Liver (tissue), 9 donors: ENCODE results near the gene SPEG. TPM values are rescaled to one million over a fixed set of nuclear protein-coding genes. Genes with fewer than 3 reads are reported as not detected.
A peak's percentile ranks its signal among the peaks of the same experiment; 100 is the strongest.

Source experiments
- DNase-seq: peaks from one replicate; pipeline ENCODE4 v3.0.0-alpha.2; 2017; ENCODE audit warnings: low spot score
- H3K27ac ChIP-seq, 2 donors: one replicate each; pipeline ENCODE4 v1.7.0; 2013; ENCODE audit warnings: inconsistent platforms in 2 of 2, low read length in 2 of 2, control low read depth in 1 of 2, low read depth in 1 of 2, mild to moderate bottlenecking in 1 of 2
- H3K27me3 ChIP-seq, 4 donors: one replicate each; pipeline versions ENCODE4 v1.6.1 to v1.7.0; 2013; ENCODE audit warnings: low read length in 3 of 4, inconsistent platforms in 1 of 4, mild to moderate bottlenecking in 1 of 4, moderate library complexity in 1 of 4; ENCODE audit not compliant: control insufficient read depth in 4 of 4, insufficient read depth in 4 of 4
- H3K36me3 ChIP-seq, 4 donors: one replicate each; pipeline versions ENCODE4 v1.6.1 to v1.7.0; 2013; ENCODE audit warnings: low read length in 3 of 4, mild to moderate bottlenecking in 3 of 4, low read depth in 1 of 4, moderate library complexity in 1 of 4; ENCODE audit not compliant: control insufficient read depth in 4 of 4, insufficient read depth in 3 of 4
- H3K4me1 ChIP-seq, 4 donors: one replicate each; pipeline versions ENCODE4 v1.6.1 to v1.7.0; 2013; ENCODE audit warnings: low read length in 3 of 4, mild to moderate bottlenecking in 3 of 4, moderate library complexity in 1 of 4; ENCODE audit not compliant: control insufficient read depth in 4 of 4, insufficient read depth in 4 of 4
- H3K4me3 ChIP-seq, 3 donors: one replicate each; pipeline versions ENCODE4 v1.6.1 to v1.7.0; 2013; ENCODE audit warnings: low read length in 3 of 3, control low read depth in 1 of 3, low read depth in 1 of 3, mild to moderate bottlenecking in 1 of 3
- H3K9ac ChIP-seq, 2 donors: one replicate each; pipeline ENCODE4 v1.7.0; 2013; ENCODE audit warnings: low read length in 2 of 2, mild to moderate bottlenecking in 2 of 2, moderate library complexity in 2 of 2, control low read depth in 1 of 2, low read depth in 1 of 2
- H3K9me3 ChIP-seq, 4 donors: one replicate each; pipeline versions ENCODE4 v1.6.1 to v1.7.0; 2013; ENCODE audit warnings: low read length in 3 of 4; ENCODE audit not compliant: control insufficient read depth in 4 of 4
- CTCF ChIP-seq: fragments of 150-350 bp; IDR thresholded peaks from 2 replicates; pipeline ENCODE4 v1.5.1; 2017; ENCODE audit warnings: improper control_type of control experiment, low read depth, low read length; ENCODE audit not compliant: missing input control
- EGR1 ChIP-seq, 2 donors: IDR thresholded peaks; 2 replicates each; pipeline ENCODE4 v1.6.1; 2016 to 2018; ENCODE audit warnings: antibody characterized with exemption in 2 of 2, low read depth in 2 of 2
- FOXA1 ChIP-seq: IDR thresholded peaks from 2 replicates; pipeline ENCODE4 v1.6.1; 2016; ENCODE audit warnings: antibody characterized with exemption
- FOXA2 ChIP-seq: IDR thresholded peaks from 2 replicates; pipeline ENCODE4 v1.6.1; 2016; ENCODE audit warnings: antibody characterized with exemption
- HNF4A ChIP-seq, 2 donors: conservative IDR thresholded peaks; 2 replicates each; pipeline ENCODE4 v1.6.1; 2016; ENCODE audit warnings: antibody characterized with exemption in 2 of 2, mild to moderate bottlenecking in 2 of 2
- RXRA ChIP-seq, 2 donors: IDR thresholded peaks; 2 replicates each; pipeline ENCODE4 v1.6.1; 2017 to 2018; ENCODE audit warnings: antibody characterized with exemption in 2 of 2, mild to moderate bottlenecking in 1 of 2
- ZBTB33 ChIP-seq: IDR thresholded peaks from 2 replicates; pipeline ENCODE4 v1.6.1; 2016; ENCODE audit warnings: antibody characterized with exemption
- WGBS: extraction: QIAGEN DNeasy Blood & Tissue Kit; methylation state at CpG from one replicate; pipeline ENCODE4 v1.1.7; 2013; 5-methylcytosine and 5-hydroxymethylcytosine counted together
- polyA plus RNA-seq, 2 donors: library from polyadenylated mRNA; stranded (reverse) in 1 of 2; unstranded in 1 of 2; fragments of 200-250 nt in 1 of 2; fragments of >200 nt in 1 of 2; fragmentation: Nextera tagmentation in 1 of 2; extraction: Ambion mirVana in 1 of 2; gene quantifications; one replicate each; pipeline versions ENCODE4 v1.2.1 to v1.2.3, GENCODE V29; 2013 to 2015
- total RNA-seq, 2 donors: library from RNA; depleted of rRNA; stranded (reverse); fragments of >200 nt; gene quantifications; one replicate each; pipeline ENCODE4 v1.2.3, GENCODE V29; 2014
- donor health status: healthy.
- donor health status: healthy.
- donor health status: healthy.
- donor health status: healthy.
- donor health status: healthy.

SPEG gene
- total and polyA plus RNA-seq, 4 donors, result 0.51 to 0.96 (median 0.66) TPM

GRCh38 chr2:219508444-219508734 is 73.7 kb downstream of the SPEG start (continued):
- TF ChIP-seq CTCF (no peak), FOXA2 (no peak)

DNA sequence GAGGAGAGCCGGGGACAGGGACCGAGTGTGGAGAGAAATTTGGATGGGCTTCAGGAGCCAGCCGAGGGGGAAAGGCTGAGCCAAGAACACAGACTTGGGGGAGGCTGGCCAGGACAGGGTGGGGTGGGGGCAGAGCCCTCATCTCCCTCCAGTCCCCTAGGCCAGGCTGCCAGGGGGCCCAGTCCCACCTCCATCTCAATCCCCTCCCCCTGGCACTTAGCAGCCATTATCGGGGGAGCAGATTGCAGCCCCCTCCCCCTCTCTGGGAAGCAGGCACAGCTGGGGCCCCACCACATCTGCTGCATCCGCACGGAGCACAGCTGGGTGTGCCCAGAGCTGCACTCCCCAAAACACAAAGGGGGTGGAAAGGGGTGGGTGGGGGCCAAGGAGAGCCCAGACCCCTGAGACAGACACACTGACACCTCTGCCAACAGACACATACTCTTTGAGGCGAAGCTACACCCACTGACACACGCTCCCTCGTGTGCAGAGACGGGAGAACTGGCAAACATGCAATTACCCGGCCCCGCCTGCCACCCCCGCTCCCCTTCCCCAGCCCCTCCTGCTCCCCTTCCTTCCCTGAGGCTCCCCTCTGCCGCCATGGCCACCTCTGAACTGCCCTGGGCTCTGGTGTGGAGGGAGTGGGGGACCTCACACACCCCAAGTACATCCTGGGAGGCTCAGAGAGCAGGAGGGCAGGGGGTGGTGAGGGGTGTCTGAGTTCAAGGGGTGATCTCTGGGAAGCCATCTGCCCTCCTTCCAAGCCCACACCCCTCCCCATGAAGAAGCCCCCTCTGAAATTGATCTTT is 74.5 kb downstream of the SPEG start:
- Histone ChIP-seq H3K4me1 (peaks cover 0 to 9% (median 6%) of the 10 kb centered on the region in 4 donors), H3K9ac (no peak overlapping the region), H3K27me3 (no peaks in the 10 kb centered on the region), H3K27ac (no peak overlapping the region), H3K4me3 (no peak overlapping the region), H3K36me3 (peaks cover 5 to 21% (median 9%) of the 10 kb centered on the region in 4 donors), H3K9me3 (no peaks in the 10 kb centered on the region)
- no peak for TF ChIP-seq RXRA (IDR thresholded peaks at IDR 0.05)
- TF ChIP-seq ZBTB33, result no peak
- TF ChIP-seq HNF4A (conservative IDR thresholded peaks at IDR 0.05), result no peak
- no peak for TF ChIP-seq EGR1 (IDR thresholded peaks at IDR 0.05; ENCODE audit: low read depth in 2 of 2)
- no peak for TF ChIP-seq FOXA1
- DNase-seq, result peak; percentile 63
- WGBS, result 31% methylated on average over 14 of the region's 14 CpGs

DNA sequence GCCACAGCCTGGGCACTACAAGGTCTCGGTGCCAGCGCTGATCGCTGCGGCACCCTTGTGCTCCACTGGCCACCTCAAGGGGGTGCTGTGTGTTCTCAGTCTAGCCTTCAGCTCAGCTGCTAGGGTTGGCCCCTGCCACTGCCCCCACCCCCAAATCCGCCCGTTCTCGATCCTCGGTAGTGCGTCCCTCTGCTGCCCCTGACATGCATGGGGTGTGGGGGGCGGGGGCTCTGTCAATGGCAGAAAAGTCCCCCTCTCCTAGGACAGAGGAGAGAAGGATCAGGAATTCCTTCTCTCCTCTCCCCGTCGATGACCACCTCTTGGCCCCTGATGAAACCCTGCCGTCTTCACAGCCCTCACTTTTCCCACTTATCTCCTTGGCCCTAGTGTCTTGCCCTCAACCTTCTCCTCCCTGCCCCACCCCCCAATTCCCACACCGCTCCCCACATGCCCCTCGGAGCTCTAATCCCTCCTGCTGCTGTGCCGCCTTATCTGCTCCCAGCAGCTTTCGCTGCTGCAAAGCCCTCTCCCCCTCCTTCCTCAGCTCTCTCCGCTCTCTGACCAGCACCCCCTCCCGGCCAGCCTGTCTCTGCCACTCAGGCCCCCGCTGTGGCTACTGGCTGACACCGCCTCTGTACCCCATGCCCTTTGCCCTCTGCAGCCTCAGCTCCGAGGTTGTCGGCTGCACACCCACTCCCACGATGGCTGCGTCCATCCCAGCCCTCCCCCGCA is 75.3 kb downstream of the SPEG start:
- TF ChIP-seq CTCF (peak; percentile 45), ZBTB33 (no peak)
- Histone ChIP-seq H3K27me3 (no peaks in the 10 kb centered on the region), H3K9me3 (no peaks in the 10 kb centered on the region), H3K4me3 (no peak overlapping the region), H3K36me3 (peaks cover 0 to 13% (median 7%) of the 10 kb centered on the region in 4 donors), H3K4me1 (peaks cover 0 to 9% (median 6%) of the 10 kb centered on the region in 4 donors), H3K9ac (no peak overlapping the region), H3K27ac (no peak overlapping the region)
- peak; percentile 83 for DNase-seq
- WGBS, result 1% methylated on average over 26 of the region's 26 CpGs
